IMR-90 (cell line): Measurements from ENCODE around the gene FA2H.
A peak's percentile ranks its signal among the peaks of the same experiment; 100 is the strongest.

Source experiments
- BHLHE40 ChIP-seq: fragments of 150-350 bp; IDR thresholded peaks from 2 replicates; pipeline ENCODE4 v1.6.1; 2016; ENCODE audit warnings: mild to moderate bottlenecking, low read depth, low read length
- CEBPB ChIP-seq: IDR thresholded peaks from 2 replicates; pipeline ENCODE4 v1.6.1; 2012; ENCODE audit warnings: low read depth, low read length, improper control_type of control experiment
- CHD1 ChIP-seq: IDR thresholded peaks from 2 replicates; pipeline ENCODE4 v1.6.1; 2012; ENCODE audit warnings: low read depth, low read length, improper control_type of control experiment
- FOS ChIP-seq: fragments of 150-350 bp; IDR thresholded peaks from 2 replicates; pipeline ENCODE4 v1.6.1; 2016; ENCODE audit warnings: low read depth, low read length
- MAZ ChIP-seq: IDR thresholded peaks from 2 replicates; pipeline ENCODE4 v1.6.1; 2012; ENCODE audit warnings: low read depth, mild to moderate bottlenecking, low read length, improper control_type of control experiment, moderate library complexity, borderline replicate concordance
- MXI1 ChIP-seq: IDR thresholded peaks from 2 replicates; pipeline ENCODE4 v1.6.1; 2012; ENCODE audit warnings: low read depth, mild to moderate bottlenecking, low read length, moderate library complexity, borderline replicate concordance
- NFE2L2 ChIP-seq: fragments of 150-350 bp; IDR thresholded peaks from 2 replicates; pipeline ENCODE4 v1.6.1; 2016; ENCODE audit warnings: low read depth, mild to moderate bottlenecking, low read length
- POLR2A ChIP-seq: IDR thresholded peaks from 2 replicates; pipeline ENCODE4 v1.6.1; 2012; ENCODE audit warnings: mild to moderate bottlenecking, low read depth, low read length
- RAD21 ChIP-seq: IDR thresholded peaks from 2 replicates; pipeline ENCODE4 v1.6.1; 2012; ENCODE audit warnings: low read length, improper control_type of control experiment
- TF ChIP-seq, protein P1 (sequence below): conservative IDR thresholded peaks from 2 replicates; pipeline ENCODE4 v1.5.1; 2012; ENCODE audit warnings: mild to moderate bottlenecking, low read depth, low read length, improper control_type of control experiment
- TF ChIP-seq, protein P2 (sequence below): fragments of 150-350 bp; IDR thresholded peaks from 2 replicates; pipeline ENCODE4 v1.6.1; 2017; ENCODE audit warnings: mild to moderate bottlenecking, antibody characterized with exemption, low read length, low read depth
- TF ChIP-seq, protein P3 (sequence below): fragments of 150-350 bp; IDR thresholded peaks from 2 replicates; pipeline ENCODE4 v1.6.1; 2016; ENCODE audit warnings: low read depth, mild to moderate bottlenecking, low read length, moderate library complexity, borderline replicate concordance

DNA sequence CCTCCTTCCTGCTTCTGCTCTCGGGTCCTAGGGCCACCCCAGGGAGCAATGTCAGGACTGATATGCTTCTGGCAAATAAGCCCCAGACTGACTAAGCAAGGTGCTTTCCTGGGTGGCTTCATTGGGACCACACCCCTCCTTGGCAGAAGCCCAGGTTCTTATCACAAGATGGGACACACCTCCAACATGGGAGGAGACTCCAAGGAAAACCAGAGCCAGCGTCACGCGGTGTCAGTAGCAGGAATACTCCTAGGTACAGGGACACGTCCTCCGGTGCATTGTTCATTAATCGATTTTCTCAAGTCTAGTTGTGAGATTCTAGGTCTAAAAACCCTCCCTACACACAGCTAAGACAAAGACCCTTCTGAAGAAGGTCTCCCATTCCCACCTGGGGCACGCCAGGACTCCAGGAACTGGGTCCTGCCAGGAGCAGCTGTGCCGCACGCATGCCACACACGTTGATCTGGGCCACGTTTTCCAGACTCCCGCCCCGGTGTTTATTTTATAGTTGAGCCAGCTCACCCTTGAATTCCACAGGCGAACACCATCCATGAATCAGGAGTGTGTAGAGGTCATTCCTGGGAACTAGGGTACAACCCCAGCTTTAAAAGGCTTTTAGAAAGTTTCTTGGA is 30.8 kb downstream of the FA2H start:
- TF ChIP-seq POLR2A, result no peak
- no peak for TF ChIP-seq CHD1
- TF ChIP-seq, protein P1, sequence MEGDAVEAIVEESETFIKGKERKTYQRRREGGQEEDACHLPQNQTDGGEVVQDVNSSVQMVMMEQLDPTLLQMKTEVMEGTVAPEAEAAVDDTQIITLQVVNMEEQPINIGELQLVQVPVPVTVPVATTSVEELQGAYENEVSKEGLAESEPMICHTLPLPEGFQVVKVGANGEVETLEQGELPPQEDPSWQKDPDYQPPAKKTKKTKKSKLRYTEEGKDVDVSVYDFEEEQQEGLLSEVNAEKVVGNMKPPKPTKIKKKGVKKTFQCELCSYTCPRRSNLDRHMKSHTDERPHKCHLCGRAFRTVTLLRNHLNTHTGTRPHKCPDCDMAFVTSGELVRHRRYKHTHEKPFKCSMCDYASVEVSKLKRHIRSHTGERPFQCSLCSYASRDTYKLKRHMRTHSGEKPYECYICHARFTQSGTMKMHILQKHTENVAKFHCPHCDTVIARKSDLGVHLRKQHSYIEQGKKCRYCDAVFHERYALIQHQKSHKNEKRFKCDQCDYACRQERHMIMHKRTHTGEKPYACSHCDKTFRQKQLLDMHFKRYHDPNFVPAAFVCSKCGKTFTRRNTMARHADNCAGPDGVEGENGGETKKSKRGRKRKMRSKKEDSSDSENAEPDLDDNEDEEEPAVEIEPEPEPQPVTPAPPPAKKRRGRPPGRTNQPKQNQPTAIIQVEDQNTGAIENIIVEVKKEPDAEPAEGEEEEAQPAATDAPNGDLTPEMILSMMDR, result no peak
- TF ChIP-seq, protein P2, sequence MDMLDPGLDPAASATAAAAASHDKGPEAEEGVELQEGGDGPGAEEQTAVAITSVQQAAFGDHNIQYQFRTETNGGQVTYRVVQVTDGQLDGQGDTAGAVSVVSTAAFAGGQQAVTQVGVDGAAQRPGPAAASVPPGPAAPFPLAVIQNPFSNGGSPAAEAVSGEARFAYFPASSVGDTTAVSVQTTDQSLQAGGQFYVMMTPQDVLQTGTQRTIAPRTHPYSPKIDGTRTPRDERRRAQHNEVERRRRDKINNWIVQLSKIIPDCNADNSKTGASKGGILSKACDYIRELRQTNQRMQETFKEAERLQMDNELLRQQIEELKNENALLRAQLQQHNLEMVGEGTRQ, result no peak
- no peak for TF ChIP-seq RAD21
- peak; percentile 28; the same call in 1 of the 2 replicates for TF ChIP-seq CEBPB
- TF ChIP-seq BHLHE40, result peak; percentile 77
- TF ChIP-seq MAZ, result peak; percentile 57; the same call in 1 of the 2 replicates
- TF ChIP-seq FOS, result peak; percentile 67; the same call in 1 of the 2 replicates
- TF ChIP-seq MXI1, result 0 out of 2 replicates have a peak, but pooled peaks have one; percentile 68
- TF ChIP-seq, protein P3, sequence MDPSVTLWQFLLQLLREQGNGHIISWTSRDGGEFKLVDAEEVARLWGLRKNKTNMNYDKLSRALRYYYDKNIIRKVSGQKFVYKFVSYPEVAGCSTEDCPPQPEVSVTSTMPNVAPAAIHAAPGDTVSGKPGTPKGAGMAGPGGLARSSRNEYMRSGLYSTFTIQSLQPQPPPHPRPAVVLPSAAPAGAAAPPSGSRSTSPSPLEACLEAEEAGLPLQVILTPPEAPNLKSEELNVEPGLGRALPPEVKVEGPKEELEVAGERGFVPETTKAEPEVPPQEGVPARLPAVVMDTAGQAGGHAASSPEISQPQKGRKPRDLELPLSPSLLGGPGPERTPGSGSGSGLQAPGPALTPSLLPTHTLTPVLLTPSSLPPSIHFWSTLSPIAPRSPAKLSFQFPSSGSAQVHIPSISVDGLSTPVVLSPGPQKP, result no peak
- TF ChIP-seq NFE2L2, result no peak
